Kidney epithelial cell (primary cell): ENCODE data around the gene PLEKHA1. TPM values are rescaled to one million over a fixed set of nuclear protein-coding genes. Genes with fewer than 3 reads are reported as not detected.

Source experiments
- DNase-seq: peaks from one replicate; pipeline ENCODE4 v3.0.0-alpha.2; 2010; ENCODE audit warnings: low read depth
- H3K27me3 ChIP-seq: 2 replicates; pipeline ENCODE4 v1.6.0; 2011; ENCODE audit warnings: low read length; ENCODE audit not compliant: control insufficient read depth, insufficient read depth
- H3K36me3 ChIP-seq: 2 replicates; pipeline ENCODE4 v1.5.1; 2011; ENCODE audit warnings: low read length; ENCODE audit not compliant: control insufficient read depth, insufficient read depth
- H3K4me3 ChIP-seq: 2 replicates; pipeline ENCODE4 v1.5.1; 2011; ENCODE audit warnings: low read depth, mild to moderate bottlenecking, control low read depth, low read length
- total RNA-seq: library from RNA; depleted of rRNA; stranded (reverse); fragments of >200 nt; gene quantifications from 2 replicates; pipeline ENCODE4 v1.2.3, GENCODE V29; 2015
- TF ChIP-seq, protein P1 (sequence below): IDR thresholded peaks from 2 replicates; pipeline ENCODE4 v1.5.1; 2011; ENCODE audit warnings: mild to moderate bottlenecking, moderate library complexity, low read length, control low read depth, inconsistent platforms; ENCODE audit not compliant: insufficient read depth, poor library complexity, severe bottlenecking

The PLEKHA1 gene
- total RNA-seq, 1 donor from 2014 or later: 48.7 TPM

DNA sequence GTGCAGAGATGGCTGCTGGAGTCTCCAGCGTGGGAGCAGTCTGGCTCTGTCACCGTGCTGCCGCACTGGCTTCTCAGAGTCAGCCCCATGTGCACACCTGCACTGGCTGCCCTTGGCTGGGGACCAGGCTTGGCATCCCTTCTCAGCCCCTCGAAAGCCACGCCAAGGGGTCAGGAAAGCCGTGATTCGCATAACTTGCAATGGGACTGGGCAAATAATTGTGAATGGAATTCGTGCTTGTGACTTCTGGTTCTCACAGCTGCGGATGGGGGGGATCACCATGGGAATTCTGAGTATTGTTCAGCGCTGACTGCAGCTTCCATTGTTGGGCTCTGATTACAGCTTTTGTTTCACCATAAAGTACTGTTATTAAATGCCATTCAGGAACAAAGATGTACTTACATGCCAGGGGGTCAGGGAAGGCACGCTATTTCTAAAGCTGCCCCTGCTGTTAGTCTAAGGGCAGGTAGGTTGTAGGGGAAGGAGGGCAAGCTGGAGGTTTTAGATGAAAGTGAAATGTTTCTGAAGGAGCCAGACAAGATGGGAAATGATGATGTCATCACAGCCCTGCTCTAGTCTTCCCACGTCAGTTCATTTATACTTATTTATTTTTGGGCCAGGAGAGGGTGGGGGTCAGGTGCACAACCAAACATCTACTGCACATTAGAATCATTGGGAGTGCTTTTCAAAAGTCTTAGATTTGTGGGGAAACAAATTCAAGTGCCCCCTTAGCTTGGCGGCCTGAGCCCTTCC is 5.8 kb upstream of the PLEKHA1 start:
- Histone ChIP-seq H3K27me3 (no peaks in the 10 kb centered on the region), H3K36me3 (no peaks in the 10 kb centered on the region)
- TF ChIP-seq, protein P1, sequence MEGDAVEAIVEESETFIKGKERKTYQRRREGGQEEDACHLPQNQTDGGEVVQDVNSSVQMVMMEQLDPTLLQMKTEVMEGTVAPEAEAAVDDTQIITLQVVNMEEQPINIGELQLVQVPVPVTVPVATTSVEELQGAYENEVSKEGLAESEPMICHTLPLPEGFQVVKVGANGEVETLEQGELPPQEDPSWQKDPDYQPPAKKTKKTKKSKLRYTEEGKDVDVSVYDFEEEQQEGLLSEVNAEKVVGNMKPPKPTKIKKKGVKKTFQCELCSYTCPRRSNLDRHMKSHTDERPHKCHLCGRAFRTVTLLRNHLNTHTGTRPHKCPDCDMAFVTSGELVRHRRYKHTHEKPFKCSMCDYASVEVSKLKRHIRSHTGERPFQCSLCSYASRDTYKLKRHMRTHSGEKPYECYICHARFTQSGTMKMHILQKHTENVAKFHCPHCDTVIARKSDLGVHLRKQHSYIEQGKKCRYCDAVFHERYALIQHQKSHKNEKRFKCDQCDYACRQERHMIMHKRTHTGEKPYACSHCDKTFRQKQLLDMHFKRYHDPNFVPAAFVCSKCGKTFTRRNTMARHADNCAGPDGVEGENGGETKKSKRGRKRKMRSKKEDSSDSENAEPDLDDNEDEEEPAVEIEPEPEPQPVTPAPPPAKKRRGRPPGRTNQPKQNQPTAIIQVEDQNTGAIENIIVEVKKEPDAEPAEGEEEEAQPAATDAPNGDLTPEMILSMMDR: no peak

DNA sequence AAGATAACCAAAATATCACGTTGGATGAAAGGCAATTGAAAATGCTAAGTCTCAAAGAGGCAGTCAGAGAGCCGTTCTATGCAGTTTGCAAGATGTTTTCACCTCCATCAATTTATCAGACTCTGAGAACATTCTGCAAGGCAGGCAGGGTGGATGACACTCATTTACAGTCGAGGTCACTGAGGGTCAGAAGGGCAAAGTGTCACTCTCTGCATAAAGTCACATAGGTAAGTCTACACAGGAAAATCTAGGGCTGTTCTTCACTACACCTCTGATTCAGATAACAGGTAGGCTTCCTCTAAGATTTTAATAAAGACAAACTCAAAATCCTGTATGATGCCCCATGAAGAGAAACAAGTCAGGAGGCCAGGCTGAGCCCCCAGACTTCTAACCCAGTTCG is 1.4 kb upstream of the PLEKHA1 start:
- no peaks in the 10 kb centered on the region for H3K36me3 ChIP-seq
- H3K4me3 ChIP-seq: no peak overlapping the region
- no peaks in the 10 kb centered on the region for H3K27me3 ChIP-seq
- TF ChIP-seq, protein P1: no peak
- DNase-seq: no peak

More for the DNA sequence above, 5.8 kb upstream of the PLEKHA1 start:
- H3K4me3 ChIP-seq: no peak overlapping the region
- no peak for DNase-seq

DNA sequence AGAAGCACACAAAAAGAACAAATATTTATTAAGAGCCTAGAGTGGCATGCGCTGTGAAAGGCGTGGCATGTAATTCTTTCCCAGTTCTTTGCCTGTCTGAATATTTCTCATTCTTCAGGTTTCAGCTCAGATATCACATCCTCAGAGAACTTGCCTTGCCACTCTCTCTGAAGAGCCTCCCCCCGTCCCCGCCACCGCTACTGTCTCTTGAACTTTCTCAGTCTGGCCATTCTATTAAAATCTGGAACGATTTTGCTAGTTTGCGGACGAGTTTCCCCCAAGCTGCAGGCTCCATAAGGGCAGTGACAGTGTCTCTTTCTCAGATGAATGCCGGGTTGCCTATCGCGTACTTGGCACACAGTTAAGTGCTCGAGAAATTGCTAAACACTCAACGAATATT is 787 bp upstream of the PLEKHA1 start:
- no peak for DNase-seq
- peak overlapping the region; percentile 97 for H3K4me3 ChIP-seq
- no peaks in the 10 kb centered on the region for H3K27me3 ChIP-seq
- TF ChIP-seq, protein P1: no peak
- H3K36me3 ChIP-seq: no peaks in the 10 kb centered on the region

DNA sequence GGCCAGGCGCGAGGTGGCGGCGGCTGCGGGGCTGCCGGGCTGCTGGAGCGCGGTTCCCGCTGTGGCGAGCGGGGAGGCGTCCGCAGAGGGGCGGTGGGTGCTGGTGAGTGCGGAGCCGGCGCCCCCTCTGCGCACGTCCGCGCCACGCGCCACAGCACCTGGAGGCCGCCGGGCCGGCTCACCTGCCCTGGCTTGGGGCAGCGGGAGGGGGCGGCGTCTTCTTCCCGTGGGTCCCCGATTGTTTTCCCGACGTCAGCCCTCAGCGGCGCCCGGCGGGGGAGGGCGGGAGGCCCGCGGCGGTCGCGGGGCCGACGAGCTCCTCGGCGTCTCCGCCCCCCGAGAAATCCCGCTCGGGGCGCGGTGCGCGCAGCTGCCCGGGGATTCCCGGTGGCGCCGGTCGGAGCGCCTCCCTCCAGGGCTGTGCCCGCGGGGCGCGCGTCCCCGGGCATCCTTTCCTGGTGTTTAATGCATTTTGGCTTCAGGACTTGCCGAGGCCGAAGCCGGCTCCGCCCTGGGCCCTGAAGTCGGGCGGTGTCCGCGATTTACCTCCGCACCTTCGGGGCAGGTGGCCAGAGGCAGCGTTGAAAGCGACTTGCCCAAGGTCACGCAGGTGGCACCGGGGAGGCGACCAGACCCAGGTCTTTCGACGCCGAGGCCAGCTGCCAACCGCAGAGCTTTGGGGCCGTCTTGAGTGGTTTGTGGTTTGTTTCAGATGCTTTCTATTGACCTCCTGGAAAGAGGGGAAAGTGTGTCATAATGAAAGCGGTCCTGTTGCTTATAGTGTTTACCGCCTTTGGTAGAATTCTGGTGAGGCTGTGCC is 561 bp downstream of the PLEKHA1 start:
- TF ChIP-seq, protein P1: no peak
- H3K4me3 ChIP-seq: peak overlapping the region; percentile 97
- no peaks in the 10 kb centered on the region for H3K27me3 ChIP-seq
- no peaks in the 10 kb centered on the region for H3K36me3 ChIP-seq
- no peak for DNase-seq

DNA sequence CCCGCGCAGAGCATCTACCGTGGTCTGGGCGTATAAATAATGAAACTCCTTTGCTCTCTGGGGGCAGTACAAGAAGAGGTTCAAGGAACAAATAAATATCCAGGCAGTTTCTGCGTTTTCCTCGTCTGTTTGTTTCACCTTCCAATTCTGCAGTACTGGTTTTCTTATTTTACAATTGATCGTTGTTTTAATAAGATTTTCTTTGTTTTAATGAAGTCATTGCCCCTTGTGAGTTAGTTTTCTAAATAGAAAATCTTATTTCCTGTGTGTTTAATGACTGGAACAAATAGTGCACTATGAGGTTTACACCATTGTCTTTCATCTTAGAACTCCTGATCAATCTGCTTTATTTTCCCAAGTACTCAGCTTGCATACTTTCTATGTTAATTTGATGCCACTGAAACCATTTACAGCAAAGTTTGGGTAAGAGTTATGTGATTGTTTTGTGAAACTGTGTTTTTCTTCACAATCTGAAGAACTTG is 1.2 kb downstream of the PLEKHA1 start:
- TF ChIP-seq, protein P1: no peak
- no peaks in the 10 kb centered on the region for H3K27me3 ChIP-seq
- no peaks in the 10 kb centered on the region for H3K36me3 ChIP-seq
- peak overlapping the region; percentile 97 for H3K4me3 ChIP-seq
- no peak for DNase-seq
